ENCODE measurements around the gene PSMC4.
"Not testable (repeated sequence)": the region's sequence is repeated elsewhere in the genome, so short reads cannot be mapped to it uniquely, and the experiment has no call there.

The PSMC4 gene

DNA sequence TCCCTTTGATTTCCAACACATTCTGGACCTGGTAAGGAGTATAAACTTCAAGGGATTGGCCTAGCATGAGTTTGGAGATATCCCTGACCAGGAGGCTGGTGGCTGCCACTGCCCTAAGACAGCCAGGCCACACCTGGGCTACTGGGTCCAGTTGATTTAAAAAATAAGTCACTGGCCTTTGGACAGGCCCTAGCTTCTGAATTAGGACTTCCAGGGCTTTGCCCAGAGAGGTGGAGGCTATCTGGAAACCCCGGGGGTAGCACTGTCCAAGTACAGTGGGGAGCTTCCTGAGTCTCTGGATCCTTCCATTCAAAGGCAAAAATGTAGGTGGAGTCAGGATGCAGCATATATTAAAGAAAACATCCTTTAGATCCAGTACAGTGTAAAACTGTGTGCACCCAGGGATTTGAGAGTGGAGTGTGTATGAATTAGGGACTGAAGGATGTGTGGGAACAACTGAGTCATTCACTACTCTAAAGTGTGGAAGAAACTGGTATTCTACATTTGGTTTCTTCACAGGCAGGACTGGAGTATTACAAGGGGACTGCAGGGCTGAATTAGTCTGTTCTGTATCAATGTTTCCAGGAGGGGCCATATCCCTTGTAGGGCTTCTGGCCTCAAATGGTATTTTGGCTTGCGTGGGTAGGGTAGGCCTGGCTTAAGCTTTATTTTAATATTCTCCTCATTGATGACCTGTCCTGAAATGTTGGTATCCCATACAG, 21.8 kb upstream of the PSMC4 start:
- DNase-seq = no peak

DNA sequence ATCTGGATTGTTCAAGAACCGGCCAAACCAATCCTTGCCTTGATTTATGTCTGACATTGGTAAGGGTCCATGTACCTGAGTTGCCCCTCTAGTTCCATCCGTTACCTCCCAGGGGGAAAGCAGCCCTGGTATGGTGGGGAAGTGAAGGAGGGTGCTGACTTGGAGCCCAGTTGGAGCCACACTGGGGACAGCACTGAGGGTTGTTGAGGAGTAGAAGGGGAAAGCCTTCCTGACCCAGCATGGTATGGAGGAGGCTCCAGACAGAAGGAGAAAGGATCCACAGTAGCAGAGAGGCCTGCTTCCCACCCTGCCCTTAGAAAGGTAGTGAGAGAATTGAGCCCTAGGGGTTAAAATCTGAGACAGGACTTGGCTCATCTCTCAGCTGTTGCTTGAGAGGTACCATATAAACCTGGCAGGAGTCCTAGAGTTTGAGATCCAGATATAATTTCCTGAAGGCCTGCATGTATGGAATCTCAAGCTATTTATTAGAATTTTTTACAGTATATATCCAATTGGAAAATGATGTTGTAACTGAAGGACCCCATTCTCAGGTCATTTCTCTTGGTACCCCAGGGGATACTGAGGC, 19.8 kb upstream of the PSMC4 start:
- no peak for DNase-seq

DNA sequence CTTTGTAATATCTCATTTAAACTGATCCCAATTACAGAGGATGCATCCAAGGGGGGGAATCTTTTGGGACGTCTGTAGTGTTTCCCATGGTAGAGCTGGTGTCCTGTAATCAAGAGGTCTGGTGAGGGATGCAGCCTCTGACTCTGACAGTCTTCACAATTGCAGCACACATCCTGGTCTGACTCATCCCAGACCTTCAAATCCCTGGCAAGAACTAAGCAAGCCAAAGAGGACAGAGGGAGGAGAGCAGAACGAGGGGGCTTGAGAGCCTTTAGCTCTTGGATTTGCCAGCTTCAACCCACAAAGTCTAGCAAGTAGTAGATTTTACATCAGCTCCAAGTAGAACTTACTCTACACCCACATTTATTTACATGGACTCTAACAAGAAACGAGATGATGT, 19.3 kb upstream of the PSMC4 start:
- DNase-seq = peak in 1 of 5 experiments; percentile 29

DNA sequence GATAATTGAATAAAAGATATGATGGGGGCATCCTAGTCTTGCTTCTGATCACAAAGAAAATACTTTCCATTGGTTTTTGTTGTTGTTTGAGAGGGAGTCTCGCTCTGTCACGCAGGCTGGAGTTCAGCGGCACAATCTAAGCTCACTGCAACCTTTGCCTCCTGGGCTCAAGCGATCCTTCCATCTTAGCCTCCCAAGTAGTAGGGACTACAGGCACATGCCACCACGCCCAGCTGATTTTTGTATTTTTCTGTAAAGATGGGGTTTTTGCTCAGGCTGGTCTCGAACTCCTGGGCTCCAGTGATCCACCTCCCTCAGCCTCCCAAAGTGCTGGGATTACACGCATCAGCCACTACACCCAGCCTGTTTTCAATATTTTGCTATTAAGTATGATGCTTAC, 17.1 kb upstream of the PSMC4 start:
- DNase-seq = peak in 1 of 5 experiments; percentile 43

DNA sequence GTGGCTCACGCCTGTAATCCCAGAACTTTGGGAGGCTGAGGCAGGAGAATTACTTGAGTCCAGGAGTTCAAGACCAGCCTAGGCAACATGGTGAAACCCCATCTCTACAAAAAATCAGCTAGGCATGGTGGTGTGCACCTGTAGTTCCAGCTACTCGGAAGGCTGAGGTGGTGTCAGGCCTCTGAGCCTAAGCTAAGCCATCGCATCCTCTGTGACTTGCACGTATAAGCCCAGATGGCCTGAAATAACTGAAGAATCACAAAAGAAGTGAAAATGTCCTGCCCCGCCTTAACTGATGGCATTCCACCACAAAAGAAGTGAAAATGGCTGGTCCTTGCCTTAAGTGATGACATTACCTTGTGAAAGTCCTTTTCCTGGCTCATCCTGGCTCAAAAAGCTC, 13.1 kb upstream of the PSMC4 start:
- not testable (repeated sequence) for DNase-seq

DNA sequence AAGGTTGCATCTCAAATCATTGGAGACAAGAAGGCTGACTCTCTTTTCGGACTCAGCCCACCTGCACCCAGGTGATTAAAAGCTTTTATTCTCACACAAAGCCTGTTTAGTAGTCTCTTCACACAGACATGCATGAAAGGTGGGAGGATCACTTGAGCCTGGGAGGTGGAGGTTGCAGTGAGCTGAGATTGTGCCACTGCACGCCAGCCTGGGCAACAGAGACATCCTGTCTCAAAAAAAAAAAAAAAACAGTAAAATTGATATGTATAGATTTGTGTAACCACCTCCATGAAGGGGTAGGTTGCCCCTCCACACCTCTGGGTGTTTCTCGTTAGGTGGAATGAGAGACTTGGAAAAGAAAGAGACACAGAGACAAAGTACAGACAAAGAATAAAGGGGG, 12.0 kb upstream of the PSMC4 start:
- DNase-seq = peak in 1 of 5 experiments; percentile 71

DNA sequence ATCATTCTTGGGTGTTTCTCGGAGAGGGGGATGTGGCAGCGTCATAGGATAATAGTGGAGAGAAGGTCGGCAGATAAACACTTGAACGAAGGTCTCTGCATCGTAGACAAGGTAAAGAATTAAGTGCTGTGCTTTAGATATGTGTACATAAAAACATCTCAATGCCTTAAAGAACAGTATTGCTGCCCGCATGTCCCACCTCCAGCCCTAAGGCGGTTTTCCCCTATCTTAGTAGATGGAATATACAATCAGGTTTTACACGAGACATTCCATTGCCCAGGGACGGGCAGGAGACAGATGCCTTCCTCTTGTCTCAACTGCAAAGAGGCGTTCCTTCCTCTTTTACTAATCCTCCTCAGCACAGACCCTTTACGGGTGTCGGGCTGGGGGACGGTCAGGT, 11.6 kb upstream of the PSMC4 start:
- not testable (repeated sequence) for DNase-seq

DNA sequence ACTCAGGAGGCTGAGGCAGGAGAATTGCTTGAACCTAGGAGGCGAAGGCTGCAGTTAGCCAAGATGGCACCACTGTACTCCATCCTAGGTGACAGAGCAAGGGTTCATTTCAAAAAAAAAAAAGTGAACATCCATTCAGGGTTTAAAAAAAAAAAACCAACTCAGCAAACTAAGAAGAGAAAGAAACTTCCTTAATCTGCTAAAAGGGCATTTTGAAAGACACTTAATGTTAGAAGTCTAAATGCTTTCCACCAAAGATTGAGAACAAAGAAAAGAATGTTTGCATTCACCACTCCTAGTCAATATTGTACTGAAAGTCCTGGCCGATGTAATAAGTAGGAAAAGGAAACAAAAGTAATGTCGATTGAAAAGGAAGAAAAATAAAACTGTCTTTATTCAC, 7.1 kb upstream of the PSMC4 start:
- no peak for DNase-seq

DNA sequence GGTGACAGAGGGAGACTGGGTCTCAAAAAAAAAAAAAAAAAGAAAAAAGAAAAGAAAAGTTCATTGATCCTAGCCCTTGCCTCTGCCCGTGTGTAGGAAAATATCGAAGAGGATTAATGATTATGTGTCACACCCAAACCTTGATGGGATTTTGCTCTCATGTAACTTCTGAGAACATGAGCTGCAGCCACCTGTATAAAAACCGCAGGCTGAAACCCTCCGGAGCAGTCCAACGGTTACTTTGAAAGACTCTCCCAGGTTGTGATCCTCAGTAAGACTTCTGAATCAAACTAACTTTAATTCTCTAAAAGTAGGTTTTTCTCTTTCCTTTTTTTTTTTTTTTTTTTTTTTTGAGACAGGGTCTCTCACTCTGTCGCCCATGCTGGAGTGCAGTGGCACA, 4.3 kb upstream of the PSMC4 start:
- DNase-seq = no peak

DNA sequence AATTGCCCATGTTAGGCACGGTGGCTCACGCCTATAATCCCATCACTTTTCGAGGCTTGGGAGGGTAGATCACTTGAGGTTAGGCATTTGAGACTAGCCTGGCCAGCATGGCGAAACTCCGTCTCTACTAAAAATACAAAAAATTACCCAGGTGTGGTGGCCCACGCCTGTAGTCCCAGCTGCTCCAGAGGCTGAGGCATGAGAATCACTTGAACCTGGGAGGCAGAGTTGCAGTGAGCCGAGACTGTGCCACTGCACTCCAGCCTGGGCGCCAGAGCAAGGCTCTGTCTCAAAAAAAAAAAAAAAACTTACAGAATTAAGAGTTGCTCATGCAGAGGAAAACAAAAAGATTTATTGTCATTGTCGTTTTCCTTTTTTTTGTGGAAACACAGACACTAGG, 3.4 kb upstream of the PSMC4 start:
- no peak for DNase-seq

DNA sequence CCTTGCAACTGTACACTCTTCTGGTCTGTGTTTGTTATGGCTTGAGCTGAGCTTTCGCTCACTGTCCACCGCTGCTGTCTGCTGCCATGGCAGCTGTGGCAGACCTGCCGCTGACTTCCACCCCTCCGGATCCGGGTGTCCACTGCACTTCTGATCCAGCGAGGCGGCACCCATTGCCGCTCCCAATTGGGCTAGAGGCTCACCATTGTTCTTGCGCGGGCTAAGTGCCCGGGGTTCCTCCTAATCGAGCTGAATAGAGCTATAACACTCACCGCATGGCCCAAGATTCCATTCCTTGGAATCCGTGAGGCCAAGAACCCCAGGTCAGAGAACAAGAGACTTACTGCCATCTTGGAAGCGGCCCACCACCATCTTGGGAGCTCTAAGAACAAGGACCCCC, 2.2 kb upstream of the PSMC4 start:
- DNase-seq = no peak

DNA sequence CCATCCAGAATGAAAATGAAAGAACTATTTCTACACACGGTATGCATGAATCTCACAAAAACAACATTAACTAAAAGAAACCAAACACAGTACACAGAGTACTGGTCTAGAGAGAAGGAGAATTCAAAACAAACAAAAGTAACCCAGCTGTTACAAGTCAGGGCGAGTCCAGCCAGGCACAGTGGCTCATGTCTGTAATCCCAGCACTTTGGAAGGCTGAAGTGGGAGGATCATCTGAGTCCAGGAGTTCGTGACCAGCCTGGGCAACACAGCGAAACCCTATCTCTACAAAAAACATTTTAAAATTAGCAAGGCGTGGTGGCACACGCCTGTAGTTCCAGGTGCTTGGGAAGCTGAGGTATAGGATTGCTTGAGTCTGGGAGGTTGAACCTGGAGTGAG, 1.7 kb upstream of the PSMC4 start:
- DNase-seq = peak in 1 of 5 experiments; percentile 44

DNA sequence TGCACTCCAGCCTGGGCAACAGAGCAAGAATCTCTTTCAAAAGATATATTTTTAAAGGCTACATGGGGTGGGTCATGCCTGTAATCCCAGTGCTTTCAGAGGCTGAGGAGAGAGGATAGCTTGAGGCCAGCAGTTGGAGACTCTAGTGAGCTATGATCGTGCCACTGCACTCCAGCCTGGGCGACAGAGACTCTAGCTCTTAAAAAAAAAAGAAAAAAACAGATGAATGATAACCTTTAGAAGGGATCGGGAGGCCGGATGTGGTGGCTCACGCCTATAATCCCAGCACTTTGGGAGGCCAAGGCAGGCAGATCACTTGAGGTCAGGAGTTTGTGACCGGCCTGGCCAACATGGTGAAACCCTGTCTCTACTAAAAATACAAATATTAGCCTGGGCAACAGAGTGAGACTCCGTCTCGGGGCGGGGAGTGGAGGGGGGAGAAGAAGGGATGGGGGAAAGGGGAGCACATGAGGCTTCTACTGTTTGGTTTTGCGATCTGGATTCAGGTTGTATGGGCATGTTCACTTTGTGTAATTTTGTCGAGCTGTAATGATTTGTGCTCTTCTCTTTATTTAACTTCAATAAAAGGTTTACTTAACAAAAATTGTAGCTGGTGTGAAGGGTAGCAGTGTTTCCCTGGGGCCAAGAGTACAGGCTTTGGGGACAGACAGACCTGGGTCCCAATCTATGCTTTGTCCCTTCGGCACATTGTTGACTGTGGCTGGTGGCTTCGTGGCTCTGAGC, 1.1 kb upstream of the PSMC4 start:
- DNase-seq = peak in 2 of 5 experiments; percentile 7 to 61

DNA sequence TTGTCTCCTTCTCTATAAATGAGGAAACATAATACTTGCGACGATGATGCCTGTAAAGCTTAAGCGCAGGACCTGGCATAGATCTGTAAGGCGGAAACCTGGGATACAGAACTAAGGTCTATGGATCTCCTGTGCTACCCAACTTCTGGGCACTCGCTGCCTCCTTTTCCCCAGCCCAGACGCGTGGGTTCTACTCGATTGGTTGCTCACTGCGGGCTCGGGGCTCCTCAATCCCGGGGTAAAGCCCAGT, 615 bp upstream of the PSMC4 start:
- DNase-seq = no peak

DNA sequence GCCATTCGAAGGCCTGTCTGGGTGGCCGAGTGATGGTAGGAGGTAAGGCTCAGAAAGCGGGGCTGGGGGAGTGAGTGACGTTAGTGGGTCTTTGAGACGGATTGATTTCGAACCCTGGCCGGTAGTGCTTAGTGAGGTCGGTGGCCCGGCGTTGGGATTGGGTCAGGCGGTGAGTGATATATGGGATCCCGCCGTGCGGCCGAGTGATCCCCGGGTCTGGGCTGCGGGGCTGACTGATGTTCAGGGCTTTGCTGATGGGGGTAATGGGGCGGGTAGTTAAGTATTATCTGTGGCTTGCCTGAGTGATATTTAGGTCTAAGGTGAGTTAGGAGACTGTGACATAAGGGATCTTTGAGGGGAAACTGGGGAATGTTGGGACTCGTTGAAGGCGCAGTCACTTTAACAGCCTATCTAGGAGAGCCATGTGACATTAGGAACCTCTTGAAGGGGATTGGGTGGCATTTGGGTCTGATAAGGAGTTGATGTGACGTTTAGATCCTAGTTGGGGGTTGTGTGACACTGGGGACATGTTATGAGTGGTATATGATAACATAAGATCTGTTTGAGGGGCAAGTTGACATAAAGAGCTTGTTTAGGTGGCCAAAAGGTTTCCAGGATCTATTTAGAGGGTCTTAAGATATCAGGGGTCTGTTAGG, 543 bp downstream of the PSMC4 start:
- DNase-seq = peak in 1 of 5 experiments; percentile 35

DNA sequence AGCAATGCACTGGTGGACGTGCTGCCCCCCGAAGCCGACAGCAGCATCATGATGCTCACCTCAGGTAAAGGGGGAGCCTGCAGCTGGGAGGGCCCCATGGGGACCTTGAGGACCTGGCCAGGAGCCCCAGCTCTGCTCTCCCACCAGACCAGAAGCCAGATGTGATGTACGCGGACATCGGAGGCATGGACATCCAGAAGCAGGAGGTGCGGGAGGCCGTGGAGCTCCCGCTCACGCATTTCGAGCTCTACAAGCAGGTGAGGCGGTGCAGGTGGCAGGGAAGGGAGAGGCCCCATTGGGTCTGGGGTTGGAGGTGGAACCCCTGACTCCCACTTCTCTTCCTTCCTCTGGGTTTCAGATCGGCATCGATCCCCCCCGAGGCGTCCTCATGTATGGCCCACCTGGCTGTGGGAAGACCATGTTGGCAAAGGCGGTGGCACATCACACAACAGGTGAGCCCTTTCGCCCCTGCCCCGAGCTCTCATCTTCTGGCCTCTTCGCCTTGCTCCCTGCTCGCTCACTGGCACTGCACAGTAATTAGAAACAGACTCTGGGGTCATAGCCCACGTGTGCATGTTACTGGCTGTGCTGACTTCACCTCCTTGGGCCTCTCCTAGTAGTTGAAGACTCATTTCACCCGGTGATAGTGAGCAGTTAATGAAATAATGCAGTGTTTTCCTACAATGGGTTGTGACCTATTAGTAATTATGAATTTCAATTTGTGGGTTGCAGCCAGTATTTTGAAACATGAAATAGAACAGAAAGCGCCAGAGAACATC, 3.6 kb downstream of the PSMC4 start:
- DNase-seq = no peak

DNA sequence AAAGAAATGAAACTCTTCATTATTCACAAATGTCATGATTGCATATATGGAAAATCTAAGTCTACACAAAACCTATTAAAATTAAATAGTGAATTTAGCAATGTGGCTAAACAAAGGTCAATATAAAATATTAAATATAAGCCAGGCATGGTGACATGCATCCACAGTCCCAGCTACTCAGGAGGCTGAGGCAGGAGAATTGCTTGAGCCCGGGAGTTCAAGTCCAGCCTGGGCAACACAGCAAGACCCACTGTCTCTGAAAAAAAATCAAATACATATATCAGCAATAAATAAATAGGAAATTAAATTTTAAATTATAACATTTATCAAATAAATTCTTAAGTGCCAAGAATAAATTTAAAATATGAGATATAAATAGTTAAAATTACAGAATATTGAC, 11.9 kb downstream of the PSMC4 start:
- no peak for DNase-seq

DNA sequence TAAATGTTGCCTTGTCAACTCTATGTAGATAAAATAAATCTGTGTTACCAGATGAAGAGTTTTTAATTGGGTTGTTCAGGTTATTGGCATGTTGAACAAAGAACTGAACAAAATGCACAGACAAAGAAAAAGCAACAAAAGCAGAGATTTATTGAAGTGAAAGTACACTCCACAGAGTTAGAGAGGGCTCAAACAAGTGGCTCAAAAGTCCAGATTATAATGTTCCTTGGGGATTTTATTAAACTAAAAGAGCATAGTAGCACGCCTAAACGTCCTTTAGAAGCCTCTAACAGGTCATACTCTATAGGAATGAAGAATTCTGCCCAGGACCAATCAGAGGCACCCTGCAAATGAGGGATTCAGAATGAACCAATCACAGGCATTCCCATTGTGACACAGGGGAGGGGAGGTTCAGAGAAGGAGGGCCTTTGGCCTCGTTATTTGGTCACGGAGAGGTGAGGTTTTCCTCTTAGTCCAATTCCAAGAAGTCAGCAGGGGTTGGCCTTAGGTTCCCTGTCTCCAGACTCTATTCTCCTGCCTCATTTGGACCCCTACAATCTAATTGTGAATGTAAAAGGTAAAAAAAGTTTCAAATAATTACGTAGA, 12.8 kb downstream of the PSMC4 start:
- no peak for DNase-seq

DNA sequence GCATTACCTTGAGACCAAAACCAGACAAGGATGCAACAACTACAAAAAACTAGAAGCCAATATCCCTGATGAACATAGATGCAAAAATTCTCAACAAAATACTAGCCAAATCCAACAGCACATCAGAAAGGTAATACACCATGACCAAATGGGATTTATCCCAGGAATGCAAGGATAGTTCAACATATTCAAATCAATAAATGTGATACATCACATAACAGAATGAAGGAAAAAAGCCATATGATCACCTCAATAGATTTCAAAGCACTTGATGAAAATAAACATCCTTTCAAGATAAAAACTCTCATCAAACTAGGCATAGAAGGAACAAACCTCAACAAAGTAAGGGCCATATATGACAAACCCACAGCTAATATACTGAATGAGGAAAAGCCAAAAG, 15.7 kb downstream of the PSMC4 start:
- DNase-seq = no peak

DNA sequence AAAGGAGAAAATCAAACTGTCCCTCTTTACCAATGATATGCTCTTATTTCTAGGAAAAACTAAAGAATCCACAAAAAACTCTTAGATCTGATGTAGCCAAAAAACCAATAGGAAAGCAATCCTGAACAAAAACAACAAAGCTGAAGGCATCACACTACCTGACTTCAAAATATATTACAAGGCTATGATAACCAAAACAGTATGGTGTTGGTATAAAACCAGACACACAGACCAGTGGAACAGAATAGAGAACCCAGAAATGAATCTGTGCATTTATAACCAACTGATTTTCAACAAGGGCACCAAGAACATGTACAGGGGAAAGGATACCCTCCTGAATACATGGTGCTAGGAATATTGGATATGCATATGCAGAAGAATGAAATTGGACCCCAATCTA, 16.2 kb downstream of the PSMC4 start:
- DNase-seq = no peak

DNA sequence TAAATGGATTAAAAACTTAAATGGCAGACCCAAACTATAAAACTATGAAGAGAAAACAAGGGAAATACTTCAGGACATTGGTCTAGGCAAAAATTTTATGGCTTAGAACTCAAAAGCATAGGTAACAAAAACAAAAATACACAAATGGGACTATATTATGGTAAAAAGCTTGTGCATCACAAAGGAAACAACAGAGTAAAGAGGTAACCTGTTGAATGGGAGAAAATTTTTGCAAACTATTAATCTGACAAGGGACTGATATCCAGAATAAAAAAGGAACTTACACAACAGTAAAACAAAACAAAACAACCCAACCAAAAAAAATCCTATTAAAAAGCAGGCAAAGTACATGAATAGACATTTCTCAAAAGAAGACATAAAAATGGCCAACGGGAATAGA, 16.6 kb downstream of the PSMC4 start:
- no peak for DNase-seq

DNA sequence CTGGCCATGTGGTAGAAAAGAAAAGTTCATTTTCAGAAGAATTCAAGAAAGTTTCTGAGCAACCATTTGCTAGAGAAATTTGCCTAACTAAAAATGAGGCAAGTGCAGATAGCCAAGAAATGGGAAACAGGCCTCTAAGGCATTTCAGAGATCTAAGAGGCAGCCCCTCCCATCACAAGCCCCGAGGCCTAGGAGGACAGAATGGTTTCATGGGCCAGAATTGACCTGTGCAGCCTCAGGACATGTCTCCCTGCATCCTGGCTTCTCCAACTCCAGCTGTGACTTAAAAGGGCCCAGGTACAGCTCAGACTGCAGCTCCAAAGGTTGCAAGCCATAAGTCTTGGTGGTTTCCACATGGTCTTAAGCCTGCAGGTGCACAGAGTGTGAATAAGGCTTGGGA, 22.6 kb downstream of the PSMC4 start:
- DNase-seq = no peak

DNA sequence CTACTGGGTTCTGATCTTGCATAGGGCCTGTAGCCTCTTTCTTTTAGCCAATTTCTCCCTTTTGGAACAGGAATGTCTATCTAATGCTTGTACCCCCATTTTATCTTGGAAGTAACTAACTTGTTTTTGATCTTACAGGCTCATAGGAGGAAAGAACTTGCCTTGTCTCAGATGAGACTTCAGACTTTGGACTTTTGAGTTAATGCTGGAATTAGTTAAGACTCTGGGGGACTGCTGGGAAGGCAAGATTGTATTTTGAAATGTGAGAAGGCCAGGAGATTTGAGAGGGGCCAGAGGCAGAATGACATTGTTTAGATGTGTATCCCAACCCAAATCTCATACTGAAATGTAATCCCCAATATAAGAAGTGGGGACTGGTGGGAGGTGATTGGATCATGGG, 23.4 kb downstream of the PSMC4 start:
- no peak for DNase-seq

Data from T-helper 2 cell (primary cell).